GM23248 (cell line): Measurements from ENCODE around the gene ZNF587.
"Not testable (repeated sequence)": the region's sequence is repeated elsewhere in the genome, so short reads cannot be mapped to it uniquely, and the experiment has no call there.

ENCODE experiments used
- EZH2 ChIP-seq: fragments of 200-600 bp; sonication (generic); IDR thresholded peaks from 2 replicates; pipeline ENCODE4 v1.6.1; 2018; ENCODE audit warnings: antibody characterized with exemption, mild to moderate bottlenecking; ENCODE audit not compliant: insufficient read depth, poor library complexity, severe bottlenecking
- EZH2phosphoT487 ChIP-seq: fragments of 200-600 bp; sonication (generic); IDR thresholded peaks from 2 replicates; pipeline ENCODE4 v1.6.1; 2018; ENCODE audit warnings: antibody characterized with exemption, moderate library complexity, mild to moderate bottlenecking, low read depth; ENCODE audit not compliant: insufficient read depth

DNA sequence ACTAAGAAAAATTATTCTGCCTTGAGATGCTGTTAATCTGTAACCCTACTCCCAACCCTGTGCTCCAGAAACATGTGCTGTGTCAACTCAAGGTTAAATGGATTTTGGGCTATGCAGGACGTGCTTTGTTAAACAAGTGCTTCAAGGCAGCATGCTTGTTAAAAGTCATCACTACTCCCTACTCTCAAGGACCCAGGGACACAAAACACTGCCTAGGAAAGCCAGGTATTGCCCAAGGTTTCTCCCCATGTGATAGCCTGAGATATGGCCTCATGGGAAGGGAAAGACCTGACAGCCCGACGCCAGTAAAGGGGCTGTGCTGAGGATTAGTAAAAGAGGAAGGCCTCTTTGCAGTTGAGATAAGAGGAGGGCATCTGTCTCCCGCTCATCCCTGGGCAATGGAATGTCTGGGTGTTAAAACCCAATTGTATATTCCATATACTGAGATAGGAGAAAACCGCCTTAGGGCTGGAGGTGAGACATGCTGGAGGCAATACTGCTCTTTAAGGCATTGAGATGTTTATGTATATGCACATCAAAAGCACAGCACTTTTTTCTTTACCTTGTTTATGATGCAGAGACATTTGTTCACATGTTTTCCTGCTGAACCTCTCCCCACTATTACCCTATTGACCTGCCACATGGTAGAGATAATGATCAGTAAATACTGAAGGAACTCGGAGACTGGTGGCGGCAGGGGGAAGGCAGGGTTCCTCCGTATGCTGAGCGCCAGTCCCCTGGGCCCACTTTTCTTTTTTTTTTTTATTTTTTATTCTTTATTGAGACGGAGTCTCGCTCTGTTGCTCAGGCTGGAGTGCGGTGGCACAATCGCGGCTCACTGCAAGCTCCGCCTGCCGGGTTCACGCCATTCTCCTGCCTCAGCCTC, 39.0 kb upstream of the ZNF587 start:
- TF ChIP-seq EZH2, EZH2phosphoT487: not testable (repeated sequence)
